ENCODE measurements around the gene CHMP2B.

GRCh38 chr3:87288446-87288845, 61.3 kb downstream of the CHMP2B start:
- TF ChIP-seq POLR2A (conservative IDR thresholded peaks at IDR 0.05), result no peak
- TF ChIP-seq E2F6 (IDR thresholded peaks at IDR 0.05; ENCODE audit: borderline replicate concordance in 1 of 2, extremely low read depth in 1 of 2, insufficient read depth in 1 of 2, insufficient read length in 1 of 2, low read depth in 1 of 2, low read length in 1 of 2, poor library complexity in 1 of 2, severe bottlenecking in 1 of 2), result no peak
- no peak for TF ChIP-seq CTCF (IDR thresholded peaks at IDR 0.05 in 2 of 3, conservative IDR thresholded peaks at IDR 0.05 in 1 of 3; ENCODE audit: insufficient read depth in 2 of 3, low read depth in 1 of 3, low read length in 3 of 3)
- TF ChIP-seq BCL6 (CRISPR knock-in tag; IDR thresholded peaks at IDR 0.05), result no peak
- no peak for TF ChIP-seq HDAC2 (IDR thresholded peaks at IDR 0.05)
- no peak for TF ChIP-seq ZNF274 (IDR thresholded peaks at IDR 0.05; ENCODE audit: borderline replicate concordance, low read depth, low read length)
- TF ChIP-seq CREB1 (IDR thresholded peaks at IDR 0.05), result no peak
- no peak for TF ChIP-seq CREB1 (CRISPR knock-in tag; IDR thresholded peaks at IDR 0.05)

All from K562 (cell line).